Sigmoid colon (tissue), 7 donors: ENCODE data around the gene INO80B. TPM values are rescaled to one million over a fixed set of nuclear protein-coding genes. Genes with fewer than 3 reads are reported as not detected.

Experiments
- DNase-seq: peaks from one replicate; pipeline ENCODE4 v3.0.0-alpha.2; 2019
- H3K27ac ChIP-seq, 4 donors: fragments of 200-600 bp; sonication (generic); one replicate each; pipeline ENCODE4 v1.5.1; 2016 to 2019; ENCODE audit warnings: mild to moderate bottlenecking in 1 of 4
- H3K27me3 ChIP-seq, 3 donors: fragments of 200-600 bp; sonication (generic); one replicate each; pipeline ENCODE4 v1.5.1; 2019; ENCODE audit warnings: mild to moderate bottlenecking in 1 of 3
- H3K36me3 ChIP-seq, 4 donors: fragments of 200-600 bp; sonication (generic); one replicate each; pipeline ENCODE4 v1.5.1; 2016 to 2019
- H3K4me1 ChIP-seq, 4 donors: fragments of 200-600 bp; sonication (generic); one replicate each; pipeline ENCODE4 v1.5.1; 2017 to 2019
- H3K4me3 ChIP-seq, 4 donors: fragments of 200-600 bp; sonication (generic); one replicate each; pipeline ENCODE4 v1.5.1; 2017 to 2019; ENCODE audit warnings: mild to moderate bottlenecking in 2 of 4, moderate library complexity in 1 of 4
- H3K9me3 ChIP-seq, 4 donors: fragments of 200-600 bp in 3 of 4; sonication (generic) in 3 of 4; one replicate each; pipeline versions ENCODE4 v1.5.1 to v1.6.1; 2013 to 2019
- EP300 ChIP-seq, 4 donors: sonication (generic); formaldehyde crosslinking; IDR thresholded peaks; one replicate each; pipeline ENCODE4 v1.6.1; 2017; ENCODE audit warnings: antibody characterized with exemption in 4 of 4
- POLR2A ChIP-seq, 2 donors: fragments of 450-650 bp; IDR thresholded peaks; one replicate each; pipeline ENCODE4 v1.6.1; 2016; ENCODE audit warnings: antibody characterized with exemption in 2 of 2, mild to moderate bottlenecking in 2 of 2, moderate library complexity in 2 of 2
- POLR2AphosphoS5 ChIP-seq, 4 donors: sonication (generic); formaldehyde crosslinking; IDR thresholded peaks; one replicate each; pipeline ENCODE4 v1.6.1; 2017; ENCODE audit warnings: antibody characterized with exemption in 4 of 4
- WGBS, 2 donors: extraction: QIAGEN DNeasy Blood & Tissue Kit; methylation state at CpG; one replicate each; pipeline ENCODE4 v1.1.7; 2013; 5-methylcytosine and 5-hydroxymethylcytosine counted together
- intact Hi-C: fragments of 100-400 bp; cut with DNase I; formaldehyde crosslinking; loops from one replicate; pipeline ENCODE4 v1.15.1; 2023
- polyA plus RNA-seq, 3 donors: library from polyadenylated mRNA; stranded (reverse); fragments of 200-250 nt; gene quantifications; one replicate each; pipeline ENCODE4 v1.2.3, GENCODE V29; 2013
- total RNA-seq, 4 donors: library from RNA; depleted of rRNA; stranded (reverse); fragments of >200 nt; gene quantifications; one replicate each; pipeline ENCODE4 v1.1.0, GENCODE V29; 2016
- TF ChIP-seq, protein P1 (sequence below), 4 experiments: fragments of 450-650 bp in 3 of 4; fragments of 200-600 bp in 1 of 4; IDR thresholded peaks; one replicate each; pipeline ENCODE4 v1.5.1; 2016 to 2019; ENCODE audit warnings: antibody characterized with exemption in 4 of 4, mild to moderate bottlenecking in 3 of 4, moderate library complexity in 2 of 4
- donor health status: healthy with polysubstance abuse.
- donor health status: Bipolar disorder and iron deficiency.
- donor health status: healthy.

INO80B gene
- total and polyA plus RNA-seq, 7 donors = 7.5 to 41.8 (median 19.2) TPM

DNA sequence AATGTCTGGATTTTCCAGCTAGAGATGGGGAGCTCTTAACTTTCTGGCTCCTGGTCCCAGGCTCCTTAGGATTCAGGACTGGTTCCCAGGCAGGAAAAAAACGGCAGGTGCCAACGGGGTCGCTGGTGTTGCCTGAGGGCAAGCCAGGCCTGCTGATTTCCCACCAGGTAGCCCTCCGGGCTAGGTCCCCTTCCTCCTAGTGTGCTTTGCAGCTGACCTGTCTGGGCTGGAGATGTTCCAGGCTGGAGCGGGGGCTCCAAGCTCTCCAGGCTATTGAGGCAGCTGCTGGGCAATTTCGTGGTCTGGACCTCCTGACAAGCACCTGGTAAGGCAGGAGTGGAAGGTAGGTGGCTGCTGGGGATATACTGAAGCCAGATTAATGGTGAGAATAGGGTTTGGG is 19.6 kb downstream of the INO80B start:
- no peak overlapping the region for H3K4me3 ChIP-seq
- peaks cover 0 to 50% (median 19%) of the 10 kb centered on the region in 4 donors for H3K36me3 ChIP-seq
- TF ChIP-seq POLR2A (IDR thresholded peaks at IDR 0.05) (no peak), POLR2AphosphoS5 (IDR thresholded peaks at IDR 0.05) (no peak), EP300 (IDR thresholded peaks at IDR 0.05) (no peak)
- TF ChIP-seq, protein P1, sequence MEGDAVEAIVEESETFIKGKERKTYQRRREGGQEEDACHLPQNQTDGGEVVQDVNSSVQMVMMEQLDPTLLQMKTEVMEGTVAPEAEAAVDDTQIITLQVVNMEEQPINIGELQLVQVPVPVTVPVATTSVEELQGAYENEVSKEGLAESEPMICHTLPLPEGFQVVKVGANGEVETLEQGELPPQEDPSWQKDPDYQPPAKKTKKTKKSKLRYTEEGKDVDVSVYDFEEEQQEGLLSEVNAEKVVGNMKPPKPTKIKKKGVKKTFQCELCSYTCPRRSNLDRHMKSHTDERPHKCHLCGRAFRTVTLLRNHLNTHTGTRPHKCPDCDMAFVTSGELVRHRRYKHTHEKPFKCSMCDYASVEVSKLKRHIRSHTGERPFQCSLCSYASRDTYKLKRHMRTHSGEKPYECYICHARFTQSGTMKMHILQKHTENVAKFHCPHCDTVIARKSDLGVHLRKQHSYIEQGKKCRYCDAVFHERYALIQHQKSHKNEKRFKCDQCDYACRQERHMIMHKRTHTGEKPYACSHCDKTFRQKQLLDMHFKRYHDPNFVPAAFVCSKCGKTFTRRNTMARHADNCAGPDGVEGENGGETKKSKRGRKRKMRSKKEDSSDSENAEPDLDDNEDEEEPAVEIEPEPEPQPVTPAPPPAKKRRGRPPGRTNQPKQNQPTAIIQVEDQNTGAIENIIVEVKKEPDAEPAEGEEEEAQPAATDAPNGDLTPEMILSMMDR (IDR thresholded peaks at IDR 0.05) = no peak
- no peaks in the 10 kb centered on the region for H3K27me3 ChIP-seq
- no peaks in the 10 kb centered on the region for H3K9me3 ChIP-seq
- no peak overlapping the region for H3K27ac ChIP-seq
- no peak for DNase-seq
- 93 to 95% methylated on average over 6 of the region's 6 CpGs for WGBS, 2 donors
- intact Hi-C loops = loop anchor here (10.0 kb wide), 2 partner anchors 550 to 650 kb away; partner anchors contain the start of genes DGUOK and STAMBP
- peaks cover 0 to 23% (median 21%) of the 10 kb centered on the region in 4 donors for H3K4me1 ChIP-seq

DNA sequence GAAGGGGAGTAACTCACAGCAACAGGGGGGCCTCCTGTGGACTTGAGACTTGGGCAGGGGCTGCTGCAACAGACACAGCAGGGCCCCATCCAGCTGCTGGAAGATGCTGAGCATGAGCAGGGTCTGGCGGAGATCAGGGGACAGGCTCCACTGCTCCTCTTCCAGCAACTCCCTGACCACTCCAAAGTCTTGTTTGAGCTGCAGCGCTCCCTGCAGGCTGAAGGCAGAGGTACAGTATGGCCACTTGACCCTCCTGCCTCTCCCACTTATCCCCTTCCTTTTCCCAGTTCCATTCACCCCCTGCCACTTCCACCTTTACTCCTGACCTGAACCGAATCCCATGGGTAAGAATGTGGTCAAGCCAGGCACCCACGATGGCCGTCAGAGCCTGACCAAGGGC is 20.0 kb downstream of the INO80B start:
- Histone ChIP-seq H3K9me3 (no peaks in the 10 kb centered on the region), H3K27ac (no peak overlapping the region), H3K27me3 (no peaks in the 10 kb centered on the region), H3K36me3 (peaks cover 0 to 54% (median 19%) of the 10 kb centered on the region in 4 donors), H3K4me3 (no peak overlapping the region), H3K4me1 (peaks cover 0 to 23% (median 21%) of the 10 kb centered on the region in 4 donors)
- WGBS, 2 donors = 90 to 96% methylated on average over 5 of the region's 5 CpGs
- no peak for DNase-seq
- intact Hi-C loops = loop anchor here (10.0 kb wide), 2 partner anchors 550 to 650 kb away; partner anchors contain the start of genes DGUOK and STAMBP
- no peak for TF ChIP-seq POLR2AphosphoS5 (IDR thresholded peaks at IDR 0.05)
- TF ChIP-seq EP300 (IDR thresholded peaks at IDR 0.05) = no peak
- TF ChIP-seq, protein P1 (IDR thresholded peaks at IDR 0.05) = no peak
- no peak for TF ChIP-seq POLR2A (IDR thresholded peaks at IDR 0.05)

DNA sequence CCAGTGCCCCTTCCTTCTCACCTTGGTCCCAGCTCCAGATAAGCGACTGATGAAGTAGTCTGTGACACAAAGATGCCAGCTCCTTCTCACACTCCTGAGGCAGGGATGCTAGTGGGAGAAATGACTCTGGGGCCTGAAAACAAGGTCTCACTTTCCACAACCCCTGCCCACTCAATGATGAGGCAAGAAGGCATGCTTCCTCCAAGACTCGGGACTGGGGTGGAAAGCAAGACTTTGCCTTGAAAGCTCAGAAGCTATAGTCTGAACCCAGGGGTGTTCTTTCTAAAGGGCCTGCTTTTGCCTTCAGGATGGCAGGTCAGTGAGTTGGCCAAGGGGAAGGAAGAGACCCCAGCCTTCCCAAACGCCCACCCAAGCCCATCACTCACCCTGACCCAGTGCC is 26.5 kb downstream of the INO80B start:
- peak overlapping the region; percentile 87 to 92 (median 90) for H3K27ac ChIP-seq
- peaks cover 0 to 56% (median 9%) of the 10 kb centered on the region in 4 donors for H3K36me3 ChIP-seq
- peaks cover 0 to 33% (median 28%) of the 10 kb centered on the region in 4 donors for H3K4me1 ChIP-seq
- H3K4me3 ChIP-seq = peak overlapping the region; percentile 62 to 79 (median 76)
- no peaks in the 10 kb centered on the region for H3K9me3 ChIP-seq
- TF ChIP-seq EP300 (IDR thresholded peaks at IDR 0.05) = no peak
- WGBS, 2 donors = 52 to 77% methylated on average over 3 of the region's 3 CpGs
- DNase-seq = no peak
- no peaks in the 10 kb centered on the region for H3K27me3 ChIP-seq
- intact Hi-C loops = no loop called here

DNA sequence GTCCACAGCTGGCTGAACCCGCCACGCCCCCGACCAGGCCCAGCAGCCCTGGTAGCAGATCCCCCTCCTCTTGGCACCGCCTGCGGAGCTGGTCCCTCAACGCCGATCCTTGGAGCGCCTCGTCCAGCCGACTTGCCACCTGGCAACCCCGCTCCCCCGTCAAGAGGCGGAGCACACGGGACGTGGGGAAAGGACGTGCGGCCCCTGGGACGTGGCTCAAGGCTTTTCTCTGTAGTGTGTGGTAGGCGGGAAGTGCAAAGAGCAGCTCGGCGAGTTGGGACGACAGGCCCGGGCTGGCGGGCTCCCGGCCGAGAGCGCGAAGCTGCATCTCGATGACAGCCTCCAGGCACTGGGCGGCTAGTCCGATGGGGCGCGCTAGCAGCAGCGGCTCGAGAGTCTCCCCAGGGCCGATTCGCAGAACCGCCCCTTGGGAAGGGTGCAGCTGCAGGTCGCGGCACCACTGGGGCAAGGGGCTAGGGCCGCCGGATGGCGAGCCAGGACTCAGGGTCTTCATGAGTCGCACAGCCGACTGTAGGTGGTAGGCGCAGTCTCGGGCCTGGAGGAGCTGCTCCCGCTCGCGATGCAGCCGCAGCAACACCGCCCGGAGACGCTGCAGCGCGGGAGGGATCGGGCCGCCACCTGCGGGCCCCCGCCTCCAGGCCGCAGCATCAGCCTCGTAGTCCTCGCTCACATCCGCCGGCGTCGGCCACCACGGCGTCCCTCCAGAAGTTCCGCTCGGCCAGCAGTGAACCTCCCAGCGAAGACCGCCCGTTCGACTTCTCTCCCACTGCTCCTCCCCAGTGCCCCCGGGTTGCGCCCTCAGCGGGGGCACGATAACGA is 27.3 kb downstream of the INO80B start:
- TF ChIP-seq, protein P1 (IDR thresholded peaks at IDR 0.05) = no peak
- TF ChIP-seq POLR2A (IDR thresholded peaks at IDR 0.05) (no peak), EP300 (IDR thresholded peaks at IDR 0.05) (no peak), POLR2AphosphoS5 (IDR thresholded peaks at IDR 0.05) (no peak)
- Histone ChIP-seq H3K9me3 (no peaks in the 10 kb centered on the region), H3K27ac (peak overlapping the region; percentile 87 to 92 (median 90)), H3K4me1 (peaks cover 0 to 33% (median 28%) of the 10 kb centered on the region in 4 donors), H3K36me3 (peaks cover 0 to 58% (median 8%) of the 10 kb centered on the region in 4 donors), H3K27me3 (no peaks in the 10 kb centered on the region), H3K4me3 (peak overlapping the region; percentile 62 to 79 (median 76))
- no peak for DNase-seq
- 1 to 2% methylated on average over 80 of the region's 80 CpGs for WGBS, 2 donors
- intact Hi-C loops = loop anchor here (1.0 to 2.0 kb wide), 2 partner anchors 27 to 73 kb away; partner anchors contain the start of genes DOK1 and INO80B
